ENCODE measurements around the gene ENO1. TPM values are rescaled to one million over a fixed set of nuclear protein-coding genes. Genes with fewer than 3 reads are reported as not detected.

Gene ENO1
- total and polyA plus RNA-seq, 2 of the 8 experiments (the other 6 are each of a cell fraction or from before 2014, with no cell fraction given): 1,763 to 2,117 TPM

GRCh38 chr1:8854240-8854639, 24.2 kb downstream of the ENO1 start:
- Histone ChIP-seq H3K23me2 (ENCODE audit: low read depth, low read length) (no peaks in the 10 kb centered on the region), H2BK15ac (ENCODE audit: low read length) (no peak overlapping the region), H3K18ac (ENCODE audit: extremely low read depth, low read length) (no peak overlapping the region), H3K4ac (replicated peaks; ENCODE audit: insufficient read length, low read depth, low read length) (no peak overlapping the region), H3K56ac (replicated peaks; ENCODE audit: insufficient read length, low read depth, low read length) (no peak overlapping the region), H3K4me3 (ENCODE audit: extremely low read depth in 1 of 4, insufficient read depth in 2 of 4, low read depth in 3 of 4, low read length in 4 of 4) (no peak overlapping the region), H4K5ac (ENCODE audit: insufficient read length, low read depth, low read length) (no peak overlapping the region), H3K23ac (ENCODE audit: insufficient read length) (no peak overlapping the region), H4K91ac (replicated peaks; ENCODE audit: insufficient read length, low read length) (no peak overlapping the region), H3K14ac (ENCODE audit: insufficient read length) (no peak overlapping the region), H3K4me2 (ENCODE audit: insufficient read depth in 1 of 2, low read depth in 2 of 2, low read length in 2 of 2) (no peak overlapping the region), H3K79me2 (ENCODE audit: control insufficient read depth in 1 of 2, insufficient read depth in 2 of 2, low read length in 2 of 2) (no peaks in the 10 kb centered on the region), H3K27ac (ENCODE audit: low read depth, low read length) (no peak overlapping the region), H2BK12ac (ENCODE audit: low read depth, low read length) (no peak overlapping the region), H2AFZ (ENCODE audit: low read length) (no peak overlapping the region), H3K27me3 (replicated peaks in 1 of 4; ENCODE audit: control insufficient read depth in 3 of 4, extremely low read depth in 1 of 4, insufficient read depth in 3 of 4, low read length in 3 of 4) (no peaks in the 10 kb centered on the region), H2AK5ac (ENCODE audit: low read depth, low read length) (no peak overlapping the region), H4K8ac (ENCODE audit: extremely low read depth, insufficient read depth, low read length) (no peak overlapping the region), H3K9me3 (ENCODE audit: insufficient read depth in 2 of 2, low read depth in 1 of 2, low read length in 1 of 2) (no peaks in the 10 kb centered on the region), H3K36me3 (ENCODE audit: control insufficient read depth in 2 of 4, insufficient read depth in 4 of 4, low read length in 3 of 4) (peaks cover 9 to 23% (median 14%) of the 10 kb centered on the region in 4 experiments; a peak in 6 of 8 replicates), H3K79me1 (ENCODE audit: low read depth, low read length) (no peaks in the 10 kb centered on the region), H4K20me1 (replicated peaks in 1 of 2; ENCODE audit: control insufficient read depth in 1 of 2, insufficient read depth in 2 of 2, low read length in 2 of 2) (peaks cover 5 to 7% of the 10 kb centered on the region in 2 experiments), H3K9ac (replicated peaks in 1 of 4; ENCODE audit: extremely low read depth in 1 of 4, low read depth in 3 of 4, low read length in 3 of 4) (no peak overlapping the region), H3K4me1 (replicated peaks in 1 of 4; ENCODE audit: control insufficient read depth in 3 of 4, insufficient read depth in 4 of 4, low read length in 3 of 4) (peaks cover 2 to 3% (median 3%) of the 10 kb centered on the region in 4 experiments; a peak in 5 of 7 replicates), H2BK20ac (ENCODE audit: low read length) (no peak overlapping the region), H2BK120ac (replicated peaks; ENCODE audit: low read depth, low read length) (no peak overlapping the region), H2BK5ac (ENCODE audit: low read depth, low read length) (no peak overlapping the region)
- ChIA-PET POLR2A (ENCODE audit: partially characterized antibody) (interaction anchor here (1.0 to 39.6 kb wide), 2 partner anchors 9 to 15 kb away, joined by 4 to 880 read pairs; partner anchors contain the start of gene ENO1), CTCF (ENCODE audit: partially characterized antibody) (interaction anchor here (0.6 to 1.2 kb wide), 4 partner anchors 33 to 213 kb away, joined by 3 to 6 read pairs (median 3); no protein-coding TSS in a partner anchor)
- FAIRE-seq (no peak), DNase-seq (ENCODE audit: low read depth in 1 of 2, low spot score in 2 of 2) (no peak)
- WGBS, 2 experiments (ENCODE audit: extremely low coverage in 1 of 2, insufficient coverage in 1 of 2, insufficient read length in 1 of 2, insufficient replicate concordance in 2 of 2, low coverage in 1 of 2, low lambda C conversion rate in 2 of 2, missing lambda C conversion rate in 1 of 2): 96% methylated on average over 7 of the region's 7 CpGs; no CpG with 5 or more reads in 1 of the 2 experiments
- TF ChIP-seq YY1 (IDR thresholded peaks at IDR 0.05; ENCODE audit: low read depth, low read length) (no peak), HDAC2 (IDR thresholded peaks at IDR 0.05; ENCODE audit: borderline replicate concordance in 1 of 2, low read depth in 2 of 2, low read length in 2 of 2) (no peak), CHD1 (IDR thresholded peaks at IDR 0.05; ENCODE audit: low read depth, low read length) (no peak), RNF2 (IDR thresholded peaks at IDR 0.05; ENCODE audit: borderline replicate concordance, low read depth, low read length, missing control alignments, poor library complexity, severe bottlenecking) (no peak), CBX8 (IDR thresholded peaks at IDR 0.05; ENCODE audit: borderline replicate concordance, low read depth, low read length) (no peak), KDM5A (IDR thresholded peaks at IDR 0.05; ENCODE audit: low read length) (no peak), JUND (IDR thresholded peaks at IDR 0.05; ENCODE audit: low read length) (no peak), POU5F1 (IDR thresholded peaks at IDR 0.05; ENCODE audit: low read depth, low read length) (no peak)
- TF ChIP-seq, protein P1, sequence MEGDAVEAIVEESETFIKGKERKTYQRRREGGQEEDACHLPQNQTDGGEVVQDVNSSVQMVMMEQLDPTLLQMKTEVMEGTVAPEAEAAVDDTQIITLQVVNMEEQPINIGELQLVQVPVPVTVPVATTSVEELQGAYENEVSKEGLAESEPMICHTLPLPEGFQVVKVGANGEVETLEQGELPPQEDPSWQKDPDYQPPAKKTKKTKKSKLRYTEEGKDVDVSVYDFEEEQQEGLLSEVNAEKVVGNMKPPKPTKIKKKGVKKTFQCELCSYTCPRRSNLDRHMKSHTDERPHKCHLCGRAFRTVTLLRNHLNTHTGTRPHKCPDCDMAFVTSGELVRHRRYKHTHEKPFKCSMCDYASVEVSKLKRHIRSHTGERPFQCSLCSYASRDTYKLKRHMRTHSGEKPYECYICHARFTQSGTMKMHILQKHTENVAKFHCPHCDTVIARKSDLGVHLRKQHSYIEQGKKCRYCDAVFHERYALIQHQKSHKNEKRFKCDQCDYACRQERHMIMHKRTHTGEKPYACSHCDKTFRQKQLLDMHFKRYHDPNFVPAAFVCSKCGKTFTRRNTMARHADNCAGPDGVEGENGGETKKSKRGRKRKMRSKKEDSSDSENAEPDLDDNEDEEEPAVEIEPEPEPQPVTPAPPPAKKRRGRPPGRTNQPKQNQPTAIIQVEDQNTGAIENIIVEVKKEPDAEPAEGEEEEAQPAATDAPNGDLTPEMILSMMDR (IDR thresholded peaks at IDR 0.05; ENCODE audit: control extremely low read depth in 1 of 3, insufficient read depth in 1 of 3, low read depth in 1 of 3, low read length in 3 of 3): no peak
- TF ChIP-seq, protein P2, sequence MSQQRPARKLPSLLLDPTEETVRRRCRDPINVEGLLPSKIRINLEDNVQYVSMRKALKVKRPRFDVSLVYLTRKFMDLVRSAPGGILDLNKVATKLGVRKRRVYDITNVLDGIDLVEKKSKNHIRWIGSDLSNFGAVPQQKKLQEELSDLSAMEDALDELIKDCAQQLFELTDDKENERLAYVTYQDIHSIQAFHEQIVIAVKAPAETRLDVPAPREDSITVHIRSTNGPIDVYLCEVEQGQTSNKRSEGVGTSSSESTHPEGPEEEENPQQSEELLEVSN (IDR thresholded peaks at IDR 0.05): no peak

Measured in H1 (cell line).